GM21367 (cell line): Measurements from ENCODE around the gene SLCO2B1.
A peak's percentile ranks its signal among the peaks of the same experiment; 100 is the strongest.

ENCODE experiments used
- ATAC-seq: cut with Tn5 transposase; IDR thresholded peaks from one replicate; pipeline ENCODE4 v1.9.1; 2021; ENCODE audit not compliant: unreplicated experiment

SLCO2B1 gene

DNA sequence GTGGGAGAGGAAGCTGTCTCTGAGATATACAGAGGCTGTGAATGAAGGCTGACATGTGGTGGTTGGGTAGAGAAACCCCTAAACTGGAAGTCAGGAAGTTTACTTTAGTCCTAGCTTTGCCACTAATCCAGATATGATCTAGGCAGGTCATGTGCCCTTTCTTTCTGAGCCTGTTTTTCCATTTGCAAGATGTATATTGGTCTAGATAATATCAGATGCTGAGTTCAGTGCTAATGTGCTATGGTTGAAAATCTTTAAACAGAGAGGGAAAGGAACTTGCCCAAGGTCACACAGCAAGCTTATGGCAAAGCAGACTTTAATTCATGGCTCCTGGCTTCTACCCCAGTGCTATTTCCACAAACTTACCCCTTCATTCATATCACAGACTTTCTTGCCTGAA lies 63.9 kb downstream of the SLCO2B1 start:
- no peak for ATAC-seq

DNA sequence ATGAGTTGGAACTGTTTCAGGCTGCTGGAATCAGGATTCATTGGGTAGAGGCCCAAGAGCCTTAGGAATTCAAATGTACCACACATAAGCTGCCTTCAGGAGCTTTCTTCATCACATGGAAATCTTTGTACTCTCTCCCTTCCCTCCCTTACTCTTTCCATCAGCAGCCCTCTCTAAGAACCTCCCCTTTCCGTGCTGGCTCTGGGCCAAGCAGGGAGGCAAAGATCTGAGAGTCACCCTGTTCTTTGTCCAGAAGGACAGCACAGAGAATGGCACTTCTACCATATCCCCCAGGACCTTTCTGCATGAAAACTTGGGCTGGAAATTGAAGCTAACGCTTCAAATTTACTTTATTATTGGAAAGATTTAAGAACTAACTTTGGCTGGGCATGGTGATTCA lies 69.0 kb downstream of the SLCO2B1 start:
- ATAC-seq, result no peak

DNA sequence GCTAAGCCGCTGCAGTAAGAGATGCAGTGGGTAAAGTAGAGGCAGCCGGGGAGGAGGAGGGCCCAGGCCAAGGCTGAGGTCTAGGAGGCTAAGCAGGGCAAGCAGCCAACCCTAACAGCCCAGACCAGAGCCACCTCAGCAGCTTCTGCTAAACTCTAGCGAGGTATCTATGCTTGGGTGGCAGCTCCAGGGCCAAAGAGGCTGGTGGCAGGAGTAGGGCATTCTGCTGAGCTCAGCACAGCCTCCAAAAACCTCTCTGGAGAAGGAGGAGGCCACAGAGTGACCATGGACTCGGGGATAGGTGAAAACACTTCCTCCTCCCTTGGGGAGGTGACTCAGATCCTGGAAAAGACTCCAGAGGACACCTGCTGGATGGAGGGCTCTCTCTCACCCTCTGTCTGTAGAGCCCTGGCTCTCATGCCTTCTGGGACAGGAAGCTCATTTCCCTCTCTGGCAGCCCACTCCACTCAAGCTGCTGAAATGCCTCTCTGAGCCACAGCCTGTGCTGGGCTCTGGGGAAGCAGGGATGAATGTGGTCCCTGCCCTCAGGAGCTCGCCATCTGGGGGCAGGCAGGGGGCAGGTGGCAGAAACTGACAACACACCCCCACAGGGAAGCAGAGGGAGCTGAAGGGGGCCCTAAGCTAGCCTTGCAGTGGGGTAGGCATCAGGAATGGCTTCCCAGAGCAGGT lies 73.2 kb downstream of the SLCO2B1 start:
- ATAC-seq, result no peak

- no peak for ATAC-seq
Observed at GRCh38 chr11:75225794-75226193, 74.9 kb downstream of the SLCO2B1 start.

- ATAC-seq, result no peak
Observed at GRCh38 chr11:75229466-75229865, 78.6 kb downstream of the SLCO2B1 start.

DNA sequence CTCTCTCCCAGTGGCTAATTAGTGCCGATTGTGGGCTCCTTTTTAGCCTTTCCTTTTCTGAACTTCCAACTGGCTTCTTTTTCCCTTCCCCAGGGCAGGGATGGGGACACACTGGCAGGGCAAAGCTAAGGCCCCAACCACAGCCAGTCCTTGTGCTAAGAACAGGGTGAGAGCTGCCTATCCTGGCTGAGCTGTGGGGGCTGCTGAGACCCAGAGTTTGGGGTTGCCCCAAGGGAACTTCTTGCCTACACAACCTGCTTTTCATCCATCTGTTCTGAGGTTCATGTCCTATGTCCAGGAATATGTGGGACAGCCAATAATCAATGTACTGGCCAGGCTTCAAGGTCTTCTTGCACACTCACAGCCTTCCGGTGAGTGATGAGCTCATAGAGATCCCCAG lies 79.7 kb downstream of the SLCO2B1 start:
- no peak for ATAC-seq

- no peak for ATAC-seq
Observed at GRCh38 chr11:75233754-75234172, 82.9 kb downstream of the SLCO2B1 start.

DNA sequence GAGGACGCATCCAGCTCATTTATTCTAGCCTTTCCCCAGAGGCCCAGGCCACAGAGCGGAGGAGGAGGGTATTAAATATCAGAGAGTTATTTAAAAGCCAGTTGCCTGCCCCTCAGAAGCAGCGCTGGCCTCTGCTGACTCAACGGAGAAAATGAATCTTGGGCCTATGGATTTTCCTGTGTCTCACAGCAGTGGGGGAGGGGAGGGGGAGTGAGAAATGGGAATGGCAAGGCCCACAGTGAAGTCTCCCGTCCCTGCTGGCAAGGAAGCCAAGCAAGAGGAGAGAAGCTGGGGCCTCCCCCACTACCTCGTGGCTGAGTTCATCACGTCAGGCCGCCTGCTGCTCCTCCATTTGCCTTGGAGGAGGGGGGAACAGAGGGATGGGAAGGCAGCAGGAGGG lies 85.2 kb downstream of the SLCO2B1 start:
- ATAC-seq, result no peak

DNA sequence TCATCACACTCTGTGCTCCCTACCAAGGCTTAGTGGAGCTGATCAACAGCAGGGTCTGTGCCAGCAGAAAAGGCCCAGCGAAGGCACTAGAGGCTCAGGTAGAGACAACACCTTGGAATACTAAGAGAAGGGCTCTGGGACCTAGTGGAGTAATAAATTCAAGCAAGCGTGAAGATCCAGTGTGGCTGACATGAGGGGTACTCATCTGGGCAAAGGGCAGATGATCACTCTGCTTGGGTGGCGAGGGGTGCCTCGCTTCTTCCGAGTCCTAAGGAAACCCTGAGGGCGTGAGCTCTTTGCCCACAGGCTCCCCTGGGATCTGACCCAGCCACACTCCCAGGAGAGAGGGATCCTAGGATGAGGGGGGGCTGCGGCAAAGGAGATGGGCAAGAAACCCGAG lies 86.1 kb downstream of the SLCO2B1 start:
- no peak for ATAC-seq

DNA sequence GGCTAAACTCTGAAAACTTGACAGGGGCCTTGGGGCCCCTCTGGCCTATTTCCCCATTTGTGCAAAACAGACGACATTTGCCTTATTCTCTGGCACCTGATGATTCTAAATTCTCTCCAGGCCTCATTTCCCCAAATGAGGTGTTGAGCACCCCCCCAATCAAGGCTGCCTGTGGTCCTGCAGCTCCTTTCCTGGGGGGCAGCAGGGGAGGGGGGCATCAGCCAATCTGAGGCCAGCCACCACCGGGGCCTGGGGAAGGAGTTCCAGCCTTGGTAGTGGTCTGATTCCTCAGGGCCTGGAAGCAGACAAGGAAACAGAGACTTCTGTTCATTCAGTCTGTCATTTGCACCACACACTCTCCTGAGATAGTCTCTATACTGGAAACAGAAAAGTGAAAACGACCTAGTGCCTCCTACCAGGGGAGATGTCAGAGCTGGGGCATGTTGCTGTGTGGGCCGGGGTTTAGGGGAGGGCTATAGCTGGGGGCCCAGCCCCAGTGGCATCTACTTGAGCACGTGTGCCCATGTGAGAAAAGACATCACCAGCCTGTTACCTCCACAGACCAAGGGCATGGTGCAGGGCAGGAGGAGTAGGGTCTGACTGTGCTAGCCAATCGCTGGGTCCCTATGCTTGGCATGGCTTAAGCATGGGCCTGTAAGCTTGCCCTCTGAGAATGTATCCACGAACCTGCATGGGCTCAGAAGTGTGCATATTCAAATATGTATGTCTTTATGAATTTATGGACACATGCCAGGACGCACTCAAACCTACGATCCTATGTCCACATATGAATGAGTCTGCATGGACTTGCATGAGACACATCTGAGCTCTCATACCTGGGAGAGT lies 87.9 kb downstream of the SLCO2B1 start:
- ATAC-seq, result no peak

DNA sequence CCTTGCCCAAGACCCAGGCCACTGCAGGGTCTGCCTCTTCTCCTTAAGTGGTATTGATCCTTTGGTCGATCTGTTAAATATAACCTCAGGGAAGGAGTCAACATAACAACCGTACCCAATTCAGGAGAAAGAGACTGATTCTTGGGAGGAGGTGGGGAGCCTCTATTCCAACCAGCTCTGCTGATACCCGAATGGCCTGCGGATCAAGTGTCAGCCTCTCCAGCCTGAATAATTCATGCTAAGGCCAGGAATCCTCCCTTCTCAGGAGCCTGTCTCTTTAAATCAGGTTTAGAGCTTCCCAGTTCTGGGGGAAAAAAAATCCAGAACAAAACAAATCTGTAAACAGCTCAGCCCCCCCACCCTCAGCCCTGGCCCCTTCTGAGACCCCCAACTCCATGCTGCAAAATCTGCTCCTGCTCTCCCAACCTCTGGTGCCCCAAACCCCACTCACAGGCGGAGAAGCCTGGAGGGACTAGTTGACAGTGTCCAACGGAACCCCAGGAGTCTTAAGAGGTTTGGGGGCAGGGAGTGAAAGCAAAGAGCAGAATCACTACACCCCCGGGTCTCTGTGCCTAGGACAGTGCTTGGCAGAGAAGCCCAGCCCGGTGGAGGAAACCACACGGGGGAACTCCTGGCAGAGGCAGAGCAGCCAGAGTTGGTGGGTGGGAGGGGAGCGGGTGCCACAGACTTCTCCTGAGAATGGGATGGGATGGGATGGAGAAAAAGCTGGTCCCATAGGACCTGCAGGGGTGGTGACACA lies 88.8 kb downstream of the SLCO2B1 start:
- no peak for ATAC-seq

GRCh38 chr11:75240311-75241035 lies 89.6 kb downstream of the SLCO2B1 start, which contains the start of gene TPBGL:
TSS of gene TPBGL (plus strand) at chr11:75240774. CDS start at chr11:75241050, 276 bp downstream.
- ATAC-seq, result no peak

DNA sequence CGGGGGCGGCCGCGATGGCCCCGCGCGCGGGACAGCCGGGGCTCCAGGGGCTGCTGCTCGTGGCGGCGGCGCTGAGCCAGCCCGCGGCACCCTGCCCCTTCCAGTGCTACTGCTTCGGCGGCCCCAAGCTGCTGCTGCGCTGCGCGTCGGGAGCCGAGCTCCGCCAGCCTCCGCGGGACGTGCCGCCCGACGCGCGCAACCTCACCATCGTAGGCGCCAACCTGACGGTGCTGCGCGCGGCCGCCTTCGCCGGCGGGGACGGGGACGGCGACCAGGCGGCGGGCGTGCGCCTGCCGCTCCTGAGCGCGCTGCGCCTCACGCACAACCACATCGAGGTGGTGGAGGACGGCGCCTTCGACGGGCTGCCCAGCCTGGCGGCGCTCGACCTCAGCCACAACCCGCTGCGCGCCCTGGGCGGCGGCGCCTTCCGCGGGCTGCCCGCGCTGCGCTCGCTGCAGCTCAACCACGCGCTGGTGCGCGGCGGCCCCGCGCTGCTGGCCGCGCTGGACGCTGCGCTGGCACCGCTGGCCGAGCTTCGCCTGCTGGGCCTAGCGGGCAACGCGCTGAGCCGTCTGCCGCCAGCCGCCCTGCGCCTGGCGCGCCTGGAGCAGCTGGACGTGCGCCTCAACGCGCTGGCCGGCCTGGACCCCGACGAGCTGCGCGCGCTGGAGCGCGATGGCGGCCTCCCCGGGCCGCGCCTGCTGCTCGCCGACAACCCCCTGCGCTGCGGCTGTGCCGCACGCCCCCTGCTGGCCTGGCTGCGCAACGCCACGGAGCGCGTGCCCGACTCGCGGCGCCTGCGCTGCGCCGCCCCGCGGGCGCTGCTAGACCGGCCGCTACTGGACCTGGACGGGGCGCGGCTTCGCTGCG lies 90.4 kb downstream of the SLCO2B1 start:
- peak; percentile 77 for ATAC-seq

- ATAC-seq, result no peak
Observed at GRCh38 chr11:75241906-75242644, 91.2 kb downstream of the SLCO2B1 start.

- no peak for ATAC-seq
Observed at GRCh38 chr11:75242722-75243600, 92.1 kb downstream of the SLCO2B1 start.

DNA sequence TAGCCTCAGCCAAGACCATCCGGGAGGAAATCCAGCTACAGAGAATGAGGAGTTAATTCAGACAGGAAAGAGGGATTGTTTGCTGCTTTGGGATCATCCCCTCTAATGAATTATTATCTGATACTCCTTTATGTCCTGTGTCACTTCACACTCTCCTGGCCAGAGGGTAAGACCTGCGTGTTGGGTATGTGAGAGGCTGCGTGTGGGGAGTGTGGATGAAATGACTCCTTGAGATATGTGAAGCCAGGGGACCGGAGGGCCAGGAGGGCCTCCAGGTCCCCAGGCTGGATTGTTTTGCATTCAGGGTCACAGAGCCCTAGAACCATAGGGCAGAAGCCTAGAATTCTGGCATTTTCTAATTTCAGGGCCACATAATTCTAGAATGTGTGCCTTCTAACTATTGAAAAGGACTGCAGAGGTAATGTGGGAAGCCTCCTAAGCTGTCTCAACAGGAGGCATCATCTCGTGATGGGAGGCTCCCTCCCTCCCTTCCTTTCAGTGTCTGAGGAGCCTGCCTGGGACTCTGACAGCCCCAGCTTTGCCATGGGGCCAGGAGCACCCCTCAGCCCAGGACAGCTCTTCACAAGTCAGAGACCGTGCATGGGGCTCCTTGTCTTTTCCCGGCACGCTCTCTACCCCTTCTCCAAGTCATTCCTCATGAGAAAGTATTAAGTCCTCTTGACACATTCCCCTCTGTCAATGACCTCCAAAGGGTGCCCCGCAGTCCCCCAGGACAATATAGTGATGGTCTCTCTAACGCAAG lies 93.3 kb downstream of the SLCO2B1 start:
- no peak for ATAC-seq

GRCh38 chr11:75245356-75246005 lies 94.6 kb downstream of the SLCO2B1 start:
- no peak for ATAC-seq
